Astrocyte of the spinal cord (primary cell): ENCODE results near the gene WSCD1.

ENCODE experiments used
- DNase-seq: peaks from one replicate; pipeline ENCODE4 v3.0.0; 2011; ENCODE audit warnings: low read depth, low spot score
- H3K4me3 ChIP-seq: 2 replicates; pipeline ENCODE4 v1.5.1; 2011; ENCODE audit warnings: low read depth, mild to moderate bottlenecking, low read length, moderate library complexity
- in situ Hi-C: cut with HindIII; loops from 2 replicates; pipeline ENCODE4 v1.10.0; 2017; ENCODE audit warnings: low sequenced_read_pairs
- TF ChIP-seq, protein P1 (sequence below): IDR thresholded peaks from 2 replicates; pipeline ENCODE4 v1.5.1; 2012; ENCODE audit warnings: low read depth, mild to moderate bottlenecking, low read length, inconsistent platforms

Gene WSCD1

GRCh38 chr17:6069539-6070429 is at the start of gene WSCD1:
WSCD1 (plus strand) TSS chr17:6070379; CDS start chr17:6080659, 10,280 bp downstream.
- H3K4me3 ChIP-seq: peak within 1 kb of the TSS; percentile 43
- no peak for DNase-seq
- in situ Hi-C loops: no loop called here
- TF ChIP-seq, protein P1, sequence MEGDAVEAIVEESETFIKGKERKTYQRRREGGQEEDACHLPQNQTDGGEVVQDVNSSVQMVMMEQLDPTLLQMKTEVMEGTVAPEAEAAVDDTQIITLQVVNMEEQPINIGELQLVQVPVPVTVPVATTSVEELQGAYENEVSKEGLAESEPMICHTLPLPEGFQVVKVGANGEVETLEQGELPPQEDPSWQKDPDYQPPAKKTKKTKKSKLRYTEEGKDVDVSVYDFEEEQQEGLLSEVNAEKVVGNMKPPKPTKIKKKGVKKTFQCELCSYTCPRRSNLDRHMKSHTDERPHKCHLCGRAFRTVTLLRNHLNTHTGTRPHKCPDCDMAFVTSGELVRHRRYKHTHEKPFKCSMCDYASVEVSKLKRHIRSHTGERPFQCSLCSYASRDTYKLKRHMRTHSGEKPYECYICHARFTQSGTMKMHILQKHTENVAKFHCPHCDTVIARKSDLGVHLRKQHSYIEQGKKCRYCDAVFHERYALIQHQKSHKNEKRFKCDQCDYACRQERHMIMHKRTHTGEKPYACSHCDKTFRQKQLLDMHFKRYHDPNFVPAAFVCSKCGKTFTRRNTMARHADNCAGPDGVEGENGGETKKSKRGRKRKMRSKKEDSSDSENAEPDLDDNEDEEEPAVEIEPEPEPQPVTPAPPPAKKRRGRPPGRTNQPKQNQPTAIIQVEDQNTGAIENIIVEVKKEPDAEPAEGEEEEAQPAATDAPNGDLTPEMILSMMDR: no peak

DNA sequence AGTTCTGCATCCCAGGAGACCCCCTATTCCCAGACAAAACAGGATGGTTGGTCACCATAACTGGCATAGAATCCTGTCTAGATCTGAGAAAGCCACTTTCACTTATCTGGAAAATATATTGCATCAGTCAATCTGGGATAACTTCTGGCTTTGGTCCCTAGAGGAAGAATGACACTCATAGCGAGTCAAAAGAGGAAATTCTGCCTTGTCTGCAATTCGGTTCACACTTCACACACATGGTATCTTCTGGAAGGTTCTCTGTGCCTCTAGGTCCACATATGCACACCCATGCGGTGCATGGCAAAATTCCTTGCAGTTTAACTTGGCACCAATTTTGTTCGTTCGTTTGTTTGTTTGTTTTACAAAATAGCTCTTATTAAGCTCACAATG is 49.2 kb upstream of the WSCD1 start:
- H3K4me3 ChIP-seq: no peak overlapping the region
- no peak for DNase-seq
- in situ Hi-C loops: no loop called here
- TF ChIP-seq, protein P1: no peak

DNA sequence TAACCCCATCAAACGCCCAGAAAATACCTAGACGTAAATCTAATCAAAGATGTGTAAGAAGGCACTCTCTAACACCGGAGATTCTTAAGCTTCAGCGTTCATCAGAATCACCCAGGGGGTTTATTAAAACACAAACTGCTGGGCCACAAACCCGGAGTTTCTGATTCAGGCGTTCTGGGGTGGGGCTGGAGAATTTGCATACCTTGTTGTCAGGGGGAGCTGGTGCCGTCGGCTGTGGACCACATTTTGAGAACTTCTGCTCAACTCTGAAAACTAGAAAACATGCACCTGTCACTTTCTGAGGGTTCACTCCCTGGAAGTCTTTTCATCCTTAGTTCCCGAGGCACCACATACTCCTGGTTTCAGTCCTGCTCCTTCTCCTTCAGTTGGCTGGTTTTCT is 48.6 kb upstream of the WSCD1 start:
- in situ Hi-C loops: no loop called here

DNA sequence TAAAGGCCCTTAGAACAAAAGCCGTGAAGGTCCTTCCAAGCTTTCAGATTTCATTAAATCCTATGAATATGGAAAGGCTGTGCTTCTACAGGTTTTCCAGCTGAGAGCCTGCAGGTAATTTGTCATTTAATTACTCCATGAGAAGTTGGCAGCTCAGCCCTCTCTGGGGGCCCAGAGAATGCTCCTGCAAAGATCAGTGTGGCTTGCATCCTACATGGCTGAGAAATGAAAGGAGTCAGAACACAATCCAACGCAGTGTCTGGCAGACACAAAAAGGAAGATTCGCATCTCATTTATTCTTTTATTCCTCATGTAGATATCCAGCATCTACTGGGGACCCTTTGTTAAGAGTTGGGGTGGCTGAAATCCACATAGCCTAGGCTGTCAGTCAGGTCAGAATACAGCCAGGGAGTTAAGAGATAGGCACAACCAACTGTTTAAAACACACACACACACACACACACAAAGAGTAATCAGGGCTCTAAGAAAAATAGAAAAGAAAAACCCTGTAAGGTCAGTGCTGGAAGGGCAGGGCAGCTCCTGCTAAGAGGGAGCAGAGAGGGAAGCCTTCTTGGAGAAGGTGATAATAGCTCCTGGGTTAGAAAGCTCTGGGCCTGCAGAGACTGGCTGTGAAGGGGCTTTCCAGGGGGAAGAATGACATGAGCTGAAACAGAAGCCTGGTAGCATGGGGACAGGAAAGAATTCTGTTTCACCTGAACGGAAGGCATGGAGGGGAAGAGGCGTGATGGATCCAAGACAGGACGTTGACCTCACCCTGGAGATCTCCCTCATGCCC is 46.9 kb upstream of the WSCD1 start:
- in situ Hi-C loops: no loop called here
- TF ChIP-seq, protein P1: no peak
- no peak overlapping the region for H3K4me3 ChIP-seq
- no peak for DNase-seq

More for the DNA sequence above, 48.6 kb upstream of the WSCD1 start:
- DNase-seq: no peak
- no peak overlapping the region for H3K4me3 ChIP-seq
- TF ChIP-seq, protein P1: no peak

GRCh38 chr17:6024576-6024975 is 45.6 kb upstream of the WSCD1 start:
- DNase-seq: no peak
- TF ChIP-seq, protein P1: no peak
- no peak overlapping the region for H3K4me3 ChIP-seq
- in situ Hi-C loops: no loop called here

- DNase-seq: no peak
- H3K4me3 ChIP-seq: no peak overlapping the region
- in situ Hi-C loops: no loop called here
- TF ChIP-seq, protein P1: no peak
Observed at GRCh38 chr17:6027342-6028024, 42.7 kb upstream of the WSCD1 start.
